HCEC 1CT (cell line): ENCODE results near the gene GAA.

Experiments used
- DNase-seq: peaks from one replicate; pipeline ENCODE4 v3.0.0-alpha.2; 2017

The GAA gene

GRCh38 chr17:80118601-80119270 lies 17.4 kb downstream of the GAA start:
- DNase-seq: no peak

- DNase-seq: no peak
Observed at GRCh38 chr17:80119271-80119791, 17.9 kb downstream of the GAA start.

- DNase-seq: no peak
Observed at GRCh38 chr17:80119839-80120238, 18.5 kb downstream of the GAA start.

GRCh38 chr17:80122026-80122575 lies 20.7 kb downstream of the GAA start:
- DNase-seq: no peak

- DNase-seq: no peak
Observed at GRCh38 chr17:80122926-80123505, 21.6 kb downstream of the GAA start.

GRCh38 chr17:80123791-80124190 lies 22.4 kb downstream of the GAA start:
- DNase-seq: no peak

GRCh38 chr17:80124351-80124981 lies 23.1 kb downstream of the GAA start:
- DNase-seq: peak; percentile 45

GRCh38 chr17:80125656-80126448 lies 24.5 kb downstream of the GAA start:
- peak; percentile 39 for DNase-seq

GRCh38 chr17:80126449-80126715 lies 25.0 kb downstream of the GAA start:
- no peak for DNase-seq

GRCh38 chr17:80129006-80129565 lies 27.7 kb downstream of the GAA start:
- DNase-seq: no peak

- DNase-seq: no peak
Observed at GRCh38 chr17:80130992-80131391, 29.6 kb downstream of the GAA start.

- no peak for DNase-seq
Observed at GRCh38 chr17:80132906-80133625, 31.7 kb downstream of the GAA start.

GRCh38 chr17:80133626-80133970 lies 32.2 kb downstream of the GAA start:
- no peak for DNase-seq

GRCh38 chr17:80137131-80137530 lies 35.8 kb downstream of the GAA start:
- no peak for DNase-seq

GRCh38 chr17:80138856-80139426 lies 37.6 kb downstream of the GAA start:
- DNase-seq: no peak

GRCh38 chr17:80141463-80142165 lies 40.2 kb downstream of the GAA start:
- DNase-seq: no peak

GRCh38 chr17:80142929-80143328 lies 41.5 kb downstream of the GAA start:
- DNase-seq: no peak

GRCh38 chr17:80145076-80146075 lies 44.0 kb downstream of the GAA start:
- no peak for DNase-seq

GRCh38 chr17:80146121-80147034 lies 45.0 kb downstream of the GAA start:
- peak; percentile 33 for DNase-seq
